RKO (cell line): Measurements from ENCODE around the gene POLDIP2.

Experiments used
- DNase-seq: peaks from one replicate; pipeline ENCODE4 v3.0.0-alpha.2; 2016; ENCODE audit warnings: low spot score

POLDIP2 gene

DNA sequence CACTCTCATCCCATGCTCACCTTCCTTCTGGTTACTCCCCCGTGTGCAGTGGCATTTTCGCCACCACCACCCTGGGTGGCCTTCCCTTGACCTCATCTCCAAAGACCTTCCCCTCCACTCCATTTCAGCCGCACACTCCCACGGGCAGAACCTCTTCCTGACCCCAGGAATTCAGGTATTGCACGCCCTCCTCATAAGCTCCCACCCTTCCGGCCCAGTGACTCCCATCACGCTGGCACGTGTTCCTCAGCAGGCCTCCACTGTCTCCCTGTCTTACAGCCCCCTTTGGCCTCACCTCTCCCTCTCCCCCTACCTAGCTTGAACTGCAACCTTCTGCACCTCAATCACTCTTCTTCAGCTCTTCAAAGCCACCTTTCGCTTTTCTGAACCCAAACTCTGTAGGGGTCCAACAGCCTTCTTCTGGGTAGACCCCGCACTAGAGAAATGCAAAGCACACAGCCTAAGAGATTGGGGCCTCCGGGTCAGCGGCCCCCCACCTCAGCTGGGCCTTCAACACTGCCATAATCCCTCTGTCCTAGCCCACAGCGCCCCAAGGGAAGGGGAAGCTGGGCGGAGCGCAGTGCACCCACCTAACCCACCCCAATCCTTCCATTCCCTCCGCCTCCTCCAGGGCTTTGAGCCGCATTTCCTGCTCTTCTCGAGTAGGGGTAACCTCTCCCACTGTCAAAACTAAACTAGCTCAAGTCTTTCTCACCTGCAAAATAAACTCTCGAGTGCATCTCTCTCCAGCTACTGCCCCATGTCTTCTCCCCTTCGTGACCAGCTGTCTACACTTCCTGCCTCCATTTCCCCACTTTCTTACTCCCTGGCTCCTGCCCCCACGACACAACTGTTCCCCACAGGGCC lies 40.0 kb downstream of the POLDIP2 start:
- DNase-seq: no peak

DNA sequence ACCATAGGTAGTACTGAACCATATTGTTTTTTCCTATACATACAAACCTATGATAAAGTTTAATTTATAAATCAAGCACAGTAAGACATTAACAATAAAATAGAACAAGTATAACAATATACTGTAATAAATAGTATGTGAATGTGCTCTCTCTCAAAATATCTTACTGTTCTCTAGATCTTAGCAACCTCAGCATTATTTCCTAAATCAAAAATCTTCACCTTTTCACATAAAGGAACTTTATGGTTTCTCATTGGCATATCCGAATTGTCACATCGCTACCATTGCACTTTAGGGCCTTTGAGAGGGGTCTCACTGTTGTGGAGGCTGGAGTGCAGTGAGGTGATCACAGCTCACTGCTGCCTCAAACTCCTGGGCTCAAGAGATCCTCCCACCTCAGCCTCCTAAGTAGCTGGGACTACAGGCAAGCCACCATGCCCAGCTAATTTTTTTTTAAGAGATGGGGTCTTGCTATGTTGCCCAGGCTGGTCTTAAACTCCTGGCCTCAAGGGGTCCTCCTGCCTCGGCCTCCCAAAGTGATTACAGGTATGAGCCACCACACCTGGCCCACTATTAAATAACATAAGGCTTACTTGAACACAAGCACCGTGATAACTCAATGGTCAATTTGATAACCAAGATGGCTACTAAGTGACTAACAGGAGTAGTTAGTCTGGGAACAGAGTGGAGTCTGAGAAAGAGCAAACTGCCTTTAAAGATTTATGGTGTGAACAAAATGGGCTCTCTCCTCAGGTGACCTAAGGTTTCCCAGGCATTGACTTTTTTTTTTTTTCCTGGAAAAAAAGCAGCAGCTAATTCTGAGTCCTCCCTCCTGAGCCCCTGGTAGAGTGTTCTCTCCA lies 41.3 kb downstream of the POLDIP2 start:
- no peak for DNase-seq

DNA sequence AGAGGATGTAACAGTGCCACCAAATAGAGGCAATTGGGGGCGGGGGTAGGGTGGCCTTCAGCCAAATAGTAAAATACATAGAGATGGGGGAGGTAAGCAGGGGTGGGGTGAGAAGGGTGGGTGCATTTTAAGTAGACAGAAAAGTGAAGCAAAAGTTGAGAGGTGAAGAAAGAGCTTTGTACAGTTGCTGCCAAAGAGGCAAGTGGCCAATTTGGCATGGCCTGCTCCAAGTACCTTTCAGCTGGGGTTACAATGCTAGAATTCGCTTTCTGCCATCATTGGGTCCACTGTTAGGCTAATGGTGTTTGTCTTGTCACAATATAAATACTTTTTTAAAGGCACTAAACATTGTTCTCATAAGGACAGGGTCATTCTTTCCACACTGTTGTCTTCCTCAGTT lies 43.5 kb downstream of the POLDIP2 start:
- no peak for DNase-seq

DNA sequence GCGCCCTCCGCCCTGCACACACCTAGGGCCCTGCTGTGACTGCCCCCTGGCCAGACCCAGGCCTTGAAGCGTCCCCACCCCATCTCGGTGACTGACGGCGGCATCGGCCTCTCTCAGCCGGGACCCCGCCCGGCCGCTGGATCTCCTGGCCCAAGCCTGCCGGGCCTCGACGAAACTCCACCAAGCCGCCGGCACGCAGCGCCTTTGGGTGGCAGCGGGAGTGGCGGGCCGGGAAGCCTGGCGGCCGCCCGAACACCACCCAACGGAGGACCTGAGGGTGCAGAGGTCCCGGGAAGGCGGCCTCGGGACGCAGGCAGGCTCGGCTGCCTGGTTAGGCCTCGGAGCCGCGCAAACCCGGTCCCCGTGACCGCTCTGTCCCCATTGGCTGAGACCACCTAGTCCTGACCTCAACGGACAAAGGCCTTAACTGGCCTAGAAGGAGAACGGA lies 50.3 kb downstream of the POLDIP2 start:
- no peak for DNase-seq

DNA sequence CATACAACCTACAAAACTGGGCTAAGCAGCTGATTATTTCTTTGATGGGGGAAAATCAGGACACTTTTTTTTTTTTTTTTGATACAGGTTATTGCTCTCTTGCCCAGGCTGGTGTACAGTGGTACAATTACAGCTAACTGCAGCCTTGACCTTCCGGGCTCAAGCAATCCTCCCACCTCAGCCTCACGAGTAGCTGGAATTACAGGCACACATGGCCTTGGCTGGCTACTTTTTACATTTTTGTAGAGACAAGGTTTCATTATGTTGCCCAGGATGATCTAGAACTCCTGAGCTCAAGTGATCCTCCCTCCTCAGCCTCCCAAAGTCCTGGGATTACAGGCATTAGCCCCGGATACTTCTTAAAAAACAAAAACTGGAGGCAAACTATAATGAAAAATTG lies 58.9 kb downstream of the POLDIP2 start:
- DNase-seq: no peak
